GM12878 (cell line): ENCODE results near the gene MYO18B. TPM values are rescaled to one million over a fixed set of nuclear protein-coding genes. Genes with fewer than 3 reads are reported as not detected.

Source experiments
- ATAC-seq: fragments of 200-7000 bp; cut with Tn5 transposase; 3 replicates; pipeline ENCODE4 v1.9.1; 2020; ENCODE audit warnings: mild to moderate bottlenecking, moderate library complexity
- BruUV-seq: library from RNA; stranded (reverse); fragments of 400-500 nt; replicated peaks from 2 replicates; lab custom pipeline; 2021; lab: Mats Ljungman, UMichigan
- CTCF ChIA-PET: fragments of 300-600 bp; sonication (Branson Sonifier 250); formaldehyde crosslinking; extraction: SDS; loops from one replicate; lab custom pipeline; 2021; ENCODE audit warnings: inconsistent platforms; lab: Yijun Ruan, JAX
- POLR2A ChIA-PET: fragments of 350-600 bp; formaldehyde crosslinking; extraction: SDS; loops from one replicate; lab custom pipeline; 2021; ENCODE audit warnings: inconsistent platforms; lab: Charles Lee
- RAD21 ChIA-PET: fragments of 300-600 bp; sonication (Branson Sonifier 250); formaldehyde crosslinking; loops from one replicate; lab custom pipeline; 2023; ENCODE audit warnings: antibody characterized with exemption; ENCODE audit not compliant: unreplicated experiment; lab: Charles Lee
- SMC1A ChIA-PET: fragments of 300-600 bp; sonication (Branson Sonifier 250); formaldehyde crosslinking; loops from one replicate; lab custom pipeline; 2023; ENCODE audit not compliant: unreplicated experiment, uncharacterized antibody; lab: Charles Lee
- DNase-seq: peaks from one replicate; pipeline ENCODE4 v3.0.0-alpha.2; 2011; ENCODE audit warnings: low read depth, low spot score
- FAIRE-seq: peaks from 3 replicates; lab custom pipeline; 2011; peaks lifted over from hg19 to GRCh38; lab: Jason Lieb, UNC
- H2AFZ ChIP-seq: 2 replicates; pipeline ENCODE4 v1.6.0; 2011; ENCODE audit warnings: low read depth, low read length, control low read depth; ENCODE audit not compliant: control insufficient read depth
- H3K27ac ChIP-seq: 2 replicates; pipeline ENCODE4 v1.5.1; 2011; ENCODE audit warnings: control low read depth; ENCODE audit not compliant: control insufficient read depth, insufficient read depth
- H3K27me3 ChIP-seq, 2 experiments: replicated peaks in 1 of 2; 2 replicates each; pipeline versions ENCODE4 v1.6.0 to v1.6.1; 2011; ENCODE audit warnings: low read length in 1 of 2; ENCODE audit not compliant: control insufficient read depth in 2 of 2, insufficient read depth in 2 of 2
- H3K36me3 ChIP-seq, 2 experiments: 2 replicates each; pipeline ENCODE4 v1.5.1; 2011; ENCODE audit warnings: low read length in 1 of 2; ENCODE audit not compliant: control insufficient read depth in 2 of 2, insufficient read depth in 2 of 2
- H3K4me1 ChIP-seq: 2 replicates; pipeline ENCODE4 v1.6.1; 2011; ENCODE audit warnings: mild to moderate bottlenecking, low read length, moderate library complexity, mixed read lengths; ENCODE audit not compliant: control insufficient read depth, insufficient read depth
- H3K4me2 ChIP-seq: 2 replicates; pipeline ENCODE4 v1.6.0; 2011; ENCODE audit warnings: control low read depth; ENCODE audit not compliant: control insufficient read depth, insufficient read depth
- H3K4me3 ChIP-seq: fragments of 200-600 bp; sonication (generic); 2 replicates; pipeline ENCODE4 v1.5.1; 2016
- H3K79me2 ChIP-seq: 2 replicates; pipeline ENCODE4 v1.6.0; 2011; ENCODE audit warnings: low read length; ENCODE audit not compliant: control insufficient read depth, insufficient read depth
- H3K9ac ChIP-seq: 2 replicates; pipeline ENCODE4 v1.8.0; 2011; ENCODE audit warnings: low read length, control low read depth, mixed read lengths; ENCODE audit not compliant: control insufficient read depth, insufficient read depth
- H3K9me3 ChIP-seq: replicated peaks from 3 replicates; pipeline ENCODE4 v1.5.1; 2011; ENCODE audit warnings: mild to moderate bottlenecking, low read length; ENCODE audit not compliant: control insufficient read depth, insufficient read depth
- H4K20me1 ChIP-seq: 2 replicates; pipeline ENCODE4 v1.6.0; 2011; ENCODE audit not compliant: control insufficient read depth, insufficient read depth
- ASH2L ChIP-seq: fragments of 300-600, 200-600 bp; sonication (generic); IDR thresholded peaks from 2 replicates; pipeline ENCODE4 v1.6.1; 2017; ENCODE audit warnings: low read depth, mild to moderate bottlenecking, borderline replicate concordance
- EZH2 ChIP-seq: IDR thresholded peaks from 2 replicates; pipeline ENCODE4 v1.6.1; 2012; ENCODE audit warnings: low read depth, mild to moderate bottlenecking, control low read depth, inconsistent platforms, low read length, borderline replicate concordance; ENCODE audit not compliant: control insufficient read depth
- FOS ChIP-seq: IDR thresholded peaks from 3 replicates; pipeline ENCODE4 v1.6.1; 2011; ENCODE audit warnings: borderline replicate concordance; ENCODE audit not compliant: insufficient read length; ENCODE audit errors: extremely low read depth
- NFIC ChIP-seq: IDR thresholded peaks from 2 replicates; pipeline ENCODE4 v1.6.1; 2012; ENCODE audit warnings: low read depth, mild to moderate bottlenecking, inconsistent platforms, low read length, moderate library complexity
- PAX5 ChIP-seq: IDR thresholded peaks from 2 replicates; pipeline ENCODE4 v1.6.1; 2011; ENCODE audit warnings: low read depth, low read length, borderline replicate concordance
- SMC3 ChIP-seq: IDR thresholded peaks from 2 replicates; pipeline ENCODE4 v1.6.1; 2011; ENCODE audit warnings: low read length, improper control_type of control experiment, borderline replicate concordance
- ZNF217 ChIP-seq: fragments of 450-650 bp; IDR thresholded peaks from 2 replicates; pipeline ENCODE4 v1.6.1; 2017; ENCODE audit warnings: antibody characterized with exemption, mild to moderate bottlenecking
- WGBS: methylation state at CpG from one replicate; pipeline ENCODE4 v1.1.6; 2016; ENCODE audit warnings: low lambda C conversion rate; ENCODE audit not compliant: insufficient replicate concordance, insufficient coverage; ENCODE audit errors: missing lambda C conversion rate; 5-methylcytosine and 5-hydroxymethylcytosine counted together
- in situ Hi-C: fragments of 300-500 bp; cut with MboI; formaldehyde crosslinking; loops from 9 replicates; pipeline ENCODE4 v1.14.3; 2018; ENCODE audit warnings: mixed read lengths
- intact Hi-C: fragments of 100-400 bp; cut with micrococcal nuclease; formaldehyde crosslinking; loops from one replicate; pipeline ENCODE4 v1.14.2; 2022; ENCODE audit not compliant: unreplicated experiment
- polyA plus RNA-seq, 11 experiments: library from polyadenylated mRNA; depleted of rRNA in 4 of 11; unstranded in 6 of 11; stranded (reverse) in 5 of 11; fragments of >200 nt; fragmentation: Nextera tagmentation in 4 of 11; fragmentation: Illumina TruSeq in 1 of 11; extraction: Ambion mirVana in 4 of 11; extraction: Trizol in 1 of 11; gene quantifications; 1 replicate in 1 of 11; 2 replicates in 10 of 11; pipeline versions ENCODE4 v1.2.1 to v1.2.3, GENCODE V29; 2011 to 2016; ENCODE audit warnings: inconsistent platforms in 2 of 11, missing spikeins in 2 of 11, low read depth in 1 of 11
- total RNA-seq, 4 experiments: library from RNA; depleted of rRNA in 3 of 4; stranded (reverse); fragments of >200 nt in 3 of 4; fragmentation: Illumina TruSeq in 1 of 4; extraction: Trizol in 1 of 4; gene quantifications; 2 replicates each; pipeline versions ENCODE4 v1.2.1 to v1.2.3, GENCODE V29; 2013 to 2021
- TF ChIP-seq, protein P1 (sequence below): fragments of 450-650 bp; IDR thresholded peaks from 2 replicates; pipeline ENCODE4 v1.6.1; 2016; ENCODE audit warnings: mild to moderate bottlenecking, moderate library complexity, borderline replicate concordance
- TF ChIP-seq, protein P2 (sequence below): fragments of 450-650 bp; IDR thresholded peaks from 2 replicates; pipeline ENCODE4 v1.6.1; 2016; ENCODE audit warnings: mild to moderate bottlenecking
- TF ChIP-seq, protein P3 (sequence below): IDR thresholded peaks from 2 replicates; pipeline ENCODE4 v1.6.1; 2011; ENCODE audit warnings: borderline replicate concordance, low read depth, mild to moderate bottlenecking, moderate library complexity, low read length; ENCODE audit not compliant: insufficient read depth, poor library complexity, severe bottlenecking
- TF ChIP-seq, protein P4 (sequence below): fragments of 450-650 bp; IDR thresholded peaks from 2 replicates; pipeline ENCODE4 v1.6.1; 2018; ENCODE audit warnings: mild to moderate bottlenecking, low read depth, moderate library complexity; ENCODE audit not compliant: partially characterized antibody

MYO18B gene
- total and polyA plus RNA-seq, 10 of the 15 experiments (the other 5 are each of a cell fraction or from before 2014, with no cell fraction given), result 0.05 to 2.1 (median 0.51) TPM; not detected in 1

DNA sequence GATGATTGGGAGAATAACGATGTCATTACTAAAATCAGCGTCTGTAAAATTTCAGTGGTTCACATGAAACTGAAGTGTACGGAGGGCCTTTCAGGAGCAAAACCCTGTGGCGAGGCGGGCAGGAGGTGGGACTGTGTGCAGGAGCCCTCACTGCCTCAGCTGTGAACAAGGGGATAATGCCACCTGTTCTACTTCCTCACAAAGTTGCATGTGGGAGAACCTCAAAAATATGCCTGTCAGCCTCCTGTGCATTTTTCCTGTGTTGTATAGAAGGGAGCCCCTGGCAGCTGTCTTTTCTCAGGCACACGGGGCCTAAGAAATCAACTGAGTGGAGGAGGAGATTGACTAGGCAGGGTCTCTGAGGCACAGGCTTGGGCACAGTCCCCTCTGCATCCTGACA is 43.0 kb upstream of the MYO18B start:
- ChIA-PET POLR2A (no interaction called here), SMC1A (interaction anchor here (1.2 kb wide), 2 partner anchors 131 to 155 kb away, joined by 4 read pairs; no protein-coding TSS in a partner anchor), RAD21 (interaction anchor here (0.7 to 6.3 kb wide), 3 partner anchors 131 to 236 kb away, joined by 5 to 57 read pairs (median 6); no protein-coding TSS in a partner anchor), CTCF (interaction anchor here (1.1 to 2.5 kb wide), 3 partner anchors 74 to 157 kb away, joined by 3 to 13 read pairs (median 5); no protein-coding TSS in a partner anchor)
- WGBS, result 76% methylated on average over 6 of the region's 6 CpGs
- Histone ChIP-seq H3K9ac (no peak overlapping the region), H3K27ac (no peak overlapping the region), H4K20me1 (no peaks in the 10 kb centered on the region), H3K9me3 (no peaks in the 10 kb centered on the region), H3K4me1 (peaks cover 13% of the 10 kb centered on the region; the same call in 1 of the 2 replicates), H2AFZ (no peak overlapping the region), H3K4me3 (no peak overlapping the region), H3K27me3 (no peaks in the 10 kb centered on the region), H3K36me3 (peaks cover 0 to 6% of the 10 kb centered on the region in 2 experiments; a peak in 3 of 4 replicates), H3K4me2 (no peak overlapping the region), H3K79me2 (no peaks in the 10 kb centered on the region)
- in situ Hi-C loops (no loop called here), intact Hi-C loops (no loop called here)
- ATAC-seq, result no peak
- no peak for FAIRE-seq
- TF ChIP-seq, protein P1, sequence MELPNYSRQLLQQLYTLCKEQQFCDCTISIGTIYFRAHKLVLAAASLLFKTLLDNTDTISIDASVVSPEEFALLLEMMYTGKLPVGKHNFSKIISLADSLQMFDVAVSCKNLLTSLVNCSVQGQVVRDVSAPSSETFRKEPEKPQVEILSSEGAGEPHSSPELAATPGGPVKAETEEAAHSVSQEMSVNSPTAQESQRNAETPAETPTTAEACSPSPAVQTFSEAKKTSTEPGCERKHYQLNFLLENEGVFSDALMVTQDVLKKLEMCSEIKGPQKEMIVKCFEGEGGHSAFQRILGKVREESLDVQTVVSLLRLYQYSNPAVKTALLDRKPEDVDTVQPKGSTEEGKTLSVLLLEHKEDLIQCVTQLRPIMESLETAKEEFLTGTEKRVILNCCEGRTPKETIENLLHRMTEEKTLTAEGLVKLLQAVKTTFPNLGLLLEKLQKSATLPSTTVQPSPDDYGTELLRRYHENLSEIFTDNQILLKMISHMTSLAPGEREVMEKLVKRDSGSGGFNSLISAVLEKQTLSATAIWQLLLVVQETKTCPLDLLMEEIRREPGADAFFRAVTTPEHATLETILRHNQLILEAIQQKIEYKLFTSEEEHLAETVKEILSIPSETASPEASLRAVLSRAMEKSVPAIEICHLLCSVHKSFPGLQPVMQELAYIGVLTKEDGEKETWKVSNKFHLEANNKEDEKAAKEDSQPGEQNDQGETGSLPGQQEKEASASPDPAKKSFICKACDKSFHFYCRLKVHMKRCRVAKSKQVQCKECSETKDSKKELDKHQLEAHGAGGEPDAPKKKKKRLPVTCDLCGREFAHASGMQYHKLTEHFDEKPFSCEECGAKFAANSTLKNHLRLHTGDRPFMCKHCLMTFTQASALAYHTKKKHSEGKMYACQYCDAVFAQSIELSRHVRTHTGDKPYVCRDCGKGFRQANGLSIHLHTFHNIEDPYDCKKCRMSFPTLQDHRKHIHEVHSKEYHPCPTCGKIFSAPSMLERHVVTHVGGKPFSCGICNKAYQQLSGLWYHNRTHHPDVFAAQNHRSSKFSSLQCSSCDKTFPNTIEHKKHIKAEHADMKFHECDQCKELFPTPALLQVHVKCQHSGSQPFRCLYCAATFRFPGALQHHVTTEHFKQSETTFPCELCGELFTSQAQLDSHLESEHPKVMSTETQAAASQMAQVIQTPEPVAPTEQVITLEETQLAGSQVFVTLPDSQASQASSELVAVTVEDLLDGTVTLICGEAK, result no peak
- TF ChIP-seq, protein P2, sequence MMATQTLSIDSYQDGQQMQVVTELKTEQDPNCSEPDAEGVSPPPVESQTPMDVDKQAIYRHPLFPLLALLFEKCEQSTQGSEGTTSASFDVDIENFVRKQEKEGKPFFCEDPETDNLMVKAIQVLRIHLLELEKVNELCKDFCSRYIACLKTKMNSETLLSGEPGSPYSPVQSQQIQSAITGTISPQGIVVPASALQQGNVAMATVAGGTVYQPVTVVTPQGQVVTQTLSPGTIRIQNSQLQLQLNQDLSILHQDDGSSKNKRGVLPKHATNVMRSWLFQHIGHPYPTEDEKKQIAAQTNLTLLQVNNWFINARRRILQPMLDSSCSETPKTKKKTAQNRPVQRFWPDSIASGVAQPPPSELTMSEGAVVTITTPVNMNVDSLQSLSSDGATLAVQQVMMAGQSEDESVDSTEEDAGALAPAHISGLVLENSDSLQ, result no peak
- TF ChIP-seq, protein P3, sequence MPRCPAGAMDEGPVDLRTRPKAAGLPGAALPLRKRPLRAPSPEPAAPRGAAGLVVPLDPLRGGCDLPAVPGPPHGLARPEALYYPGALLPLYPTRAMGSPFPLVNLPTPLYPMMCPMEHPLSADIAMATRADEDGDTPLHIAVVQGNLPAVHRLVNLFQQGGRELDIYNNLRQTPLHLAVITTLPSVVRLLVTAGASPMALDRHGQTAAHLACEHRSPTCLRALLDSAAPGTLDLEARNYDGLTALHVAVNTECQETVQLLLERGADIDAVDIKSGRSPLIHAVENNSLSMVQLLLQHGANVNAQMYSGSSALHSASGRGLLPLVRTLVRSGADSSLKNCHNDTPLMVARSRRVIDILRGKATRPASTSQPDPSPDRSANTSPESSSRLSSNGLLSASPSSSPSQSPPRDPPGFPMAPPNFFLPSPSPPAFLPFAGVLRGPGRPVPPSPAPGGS, result no peak
- TF ChIP-seq, protein P4, sequence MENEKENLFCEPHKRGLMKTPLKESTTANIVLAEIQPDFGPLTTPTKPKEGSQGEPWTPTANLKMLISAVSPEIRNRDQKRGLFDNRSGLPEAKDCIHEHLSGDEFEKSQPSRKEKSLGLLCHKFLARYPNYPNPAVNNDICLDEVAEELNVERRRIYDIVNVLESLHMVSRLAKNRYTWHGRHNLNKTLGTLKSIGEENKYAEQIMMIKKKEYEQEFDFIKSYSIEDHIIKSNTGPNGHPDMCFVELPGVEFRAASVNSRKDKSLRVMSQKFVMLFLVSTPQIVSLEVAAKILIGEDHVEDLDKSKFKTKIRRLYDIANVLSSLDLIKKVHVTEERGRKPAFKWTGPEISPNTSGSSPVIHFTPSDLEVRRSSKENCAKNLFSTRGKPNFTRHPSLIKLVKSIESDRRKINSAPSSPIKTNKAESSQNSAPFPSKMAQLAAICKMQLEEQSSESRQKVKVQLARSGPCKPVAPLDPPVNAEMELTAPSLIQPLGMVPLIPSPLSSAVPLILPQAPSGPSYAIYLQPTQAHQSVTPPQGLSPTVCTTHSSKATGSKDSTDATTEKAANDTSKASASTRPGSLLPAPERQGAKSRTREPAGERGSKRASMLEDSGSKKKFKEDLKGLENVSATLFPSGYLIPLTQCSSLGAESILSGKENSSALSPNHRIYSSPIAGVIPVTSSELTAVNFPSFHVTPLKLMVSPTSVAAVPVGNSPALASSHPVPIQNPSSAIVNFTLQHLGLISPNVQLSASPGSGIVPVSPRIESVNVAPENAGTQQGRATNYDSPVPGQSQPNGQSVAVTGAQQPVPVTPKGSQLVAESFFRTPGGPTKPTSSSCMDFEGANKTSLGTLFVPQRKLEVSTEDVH, result no peak
- TF ChIP-seq ASH2L, result no peak
- no peak for TF ChIP-seq NFIC
- no peak for TF ChIP-seq FOS
- TF ChIP-seq ZNF217, result no peak
- no peak for TF ChIP-seq EZH2
- TF ChIP-seq SMC3, result no peak
- TF ChIP-seq PAX5, result no peak
- DNase-seq, result no peak
- no TSS peak for BruUV-seq
